HG03442 (cell line): Measurements from ENCODE around the gene THADA.

ENCODE experiments used
- ATAC-seq: cut with Tn5 transposase; IDR thresholded peaks from one replicate; pipeline ENCODE4 v1.9.1; 2021; ENCODE audit warnings: mild to moderate bottlenecking, moderate library complexity; ENCODE audit not compliant: unreplicated experiment

The THADA gene

GRCh38 chr2:43217228-43218154, 378.3 kb downstream of the THADA start:
- no peak for ATAC-seq

GRCh38 chr2:43216629-43217028, 379.2 kb downstream of the THADA start:
- no peak for ATAC-seq

GRCh38 chr2:43215673-43216255, 380.1 kb downstream of the THADA start:
- ATAC-seq, result no peak

- ATAC-seq, result no peak
Observed at GRCh38 chr2:43214253-43214652, 381.6 kb downstream of the THADA start.

- ATAC-seq, result no peak
Observed at GRCh38 chr2:43212931-43213330, 382.9 kb downstream of the THADA start.

GRCh38 chr2:43212216-43212835, 383.5 kb downstream of the THADA start:
- ATAC-seq, result no peak

GRCh38 chr2:43210467-43211303, 385.2 kb downstream of the THADA start:
- no peak for ATAC-seq

- ATAC-seq, result no peak
Observed at GRCh38 chr2:43210125-43210466, 385.7 kb downstream of the THADA start.

- no peak for ATAC-seq
Observed at GRCh38 chr2:43209204-43209717, 386.6 kb downstream of the THADA start.

GRCh38 chr2:43207553-43208300, 388.1 kb downstream of the THADA start:
- no peak for ATAC-seq

- ATAC-seq, result no peak
Observed at GRCh38 chr2:43206602-43207001, 389.2 kb downstream of the THADA start.

GRCh38 chr2:43203373-43203772, 392.5 kb downstream of the THADA start:
- no peak for ATAC-seq

GRCh38 chr2:43202289-43202688, 393.5 kb downstream of the THADA start:
- ATAC-seq, result no peak

- no peak for ATAC-seq
Observed at GRCh38 chr2:43201497-43201896, 394.3 kb downstream of the THADA start.

GRCh38 chr2:43201016-43201415, 394.8 kb downstream of the THADA start:
- no peak for ATAC-seq

- ATAC-seq, result no peak
Observed at GRCh38 chr2:43199492-43200488, 396.0 kb downstream of the THADA start.

GRCh38 chr2:43198263-43198662, 397.6 kb downstream of the THADA start:
- ATAC-seq, result no peak

GRCh38 chr2:43197588-43197896, 398.3 kb downstream of the THADA start:
- ATAC-seq, result no peak
